MCF 10A (cell line): ENCODE data around the gene ZNF587. TPM values are rescaled to one million over a fixed set of nuclear protein-coding genes. Genes with fewer than 3 reads are reported as not detected.
"Not testable (repeated sequence)": the region's sequence is repeated elsewhere in the genome, so short reads cannot be mapped to it uniquely, and the experiment has no call there.

Experiments used
- BruUV-seq: library from RNA; stranded (reverse); fragments of 400-500 nt; replicated peaks from 2 replicates; lab custom pipeline; 2021; lab: Mats Ljungman, UMichigan
- CTCF ChIA-PET: fragments of 300-600 bp; sonication (Branson Sonifier 250); formaldehyde crosslinking; extraction: SDS; loops from one replicate; lab custom pipeline; 2021; ENCODE audit warnings: antibody characterized with exemption, inconsistent platforms; lab: Yijun Ruan, JAX
- POLR2A ChIA-PET: fragments of 300-600, 350-650 bp; sonication (Branson Sonifier 250); formaldehyde crosslinking; extraction: SDS; loops from one replicate; lab custom pipeline; 2020; ENCODE audit warnings: antibody characterized with exemption, inconsistent platforms; lab: Yijun Ruan, JAX
- DNase-seq: peaks from one replicate; pipeline ENCODE4 v3.0.0-alpha.2; 2018; ENCODE audit not compliant: unreplicated experiment
- H3K27ac Mint-ChIP-seq: one replicate; pipeline ENCODE4 v1.8.0; 2022; ENCODE audit warnings: mild to moderate bottlenecking, low read depth, mixed read lengths; ENCODE audit not compliant: unreplicated experiment
- H3K27me3 Mint-ChIP-seq: one replicate; pipeline ENCODE4 v1.8.0; 2022; ENCODE audit warnings: mixed read lengths; ENCODE audit not compliant: insufficient read depth, unreplicated experiment
- H3K36me3 Mint-ChIP-seq: one replicate; pipeline ENCODE4 v1.8.0; 2022; ENCODE audit warnings: mild to moderate bottlenecking, moderate library complexity, mixed read lengths; ENCODE audit not compliant: insufficient read depth, unreplicated experiment
- H3K4me1 Mint-ChIP-seq: one replicate; pipeline ENCODE4 v1.8.0; 2022; ENCODE audit warnings: mixed read lengths; ENCODE audit not compliant: insufficient read depth, unreplicated experiment
- H3K4me3 Mint-ChIP-seq: one replicate; pipeline ENCODE4 v1.8.0; 2022; ENCODE audit warnings: mild to moderate bottlenecking, moderate library complexity, mixed read lengths; ENCODE audit not compliant: unreplicated experiment
- H3K9me3 Mint-ChIP-seq: one replicate; pipeline ENCODE4 v1.8.0; 2022; ENCODE audit warnings: mixed read lengths; ENCODE audit not compliant: unreplicated experiment
- intact Hi-C: fragments of 100-400 bp; cut with micrococcal nuclease; formaldehyde crosslinking; loops from 2 replicates; pipeline ENCODE4 v1.14.1; 2022
- total RNA-seq: library from RNA; stranded (reverse); gene quantifications from 2 replicates; pipeline ENCODE4 v1.2.3, GENCODE V29; 2022
- TF ChIP-seq, protein P1 (sequence below): fragments of 200-600 bp; IDR thresholded peaks from one replicate; pipeline ENCODE4 v1.8.0; 2022; ENCODE audit warnings: antibody characterized with exemption, mild to moderate bottlenecking; ENCODE audit not compliant: unreplicated experiment

The ZNF587 gene
- total RNA-seq, 1 experiment from 2014 or later: 32.4 TPM

DNA sequence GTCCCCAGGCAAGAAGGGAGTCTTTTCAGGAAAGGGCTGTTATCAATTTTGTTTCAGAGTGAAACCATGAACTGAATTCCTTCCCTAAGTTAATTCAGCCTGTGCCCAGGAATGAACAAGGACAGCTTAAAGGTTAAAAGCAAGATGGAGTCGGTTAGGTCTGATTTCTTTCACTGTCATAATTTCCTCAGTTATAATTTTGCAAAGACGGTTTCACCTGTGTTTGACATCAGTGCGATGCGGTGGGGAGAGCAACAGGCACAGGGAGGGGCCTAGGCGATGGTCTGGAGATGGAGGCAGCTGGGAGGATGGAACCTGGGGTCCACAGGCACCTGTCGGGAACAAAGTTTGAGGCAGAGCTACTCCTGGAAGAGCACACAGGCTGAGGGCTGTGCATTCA, 29.1 kb upstream of the ZNF587 start:
- no peaks in the 10 kb centered on the region for H3K27me3 Mint-ChIP-seq
- ChIA-PET POLR2A (interaction anchor here (0.6 to 2.9 kb wide), 10 partner anchors 13 to 470 kb away, joined by 3 to 65 read pairs (median 4); partner anchors contain the start of genes ZNF211, ZNF304, ZNF419 and ZNF550), CTCF (interaction anchor here (0.6 to 1.1 kb wide), 2 partner anchors 20 to 74 kb away, joined by 3 read pairs; no protein-coding TSS in a partner anchor)
- DNase-seq: no peak
- intact Hi-C loops: no loop called here
- TF ChIP-seq, protein P1, sequence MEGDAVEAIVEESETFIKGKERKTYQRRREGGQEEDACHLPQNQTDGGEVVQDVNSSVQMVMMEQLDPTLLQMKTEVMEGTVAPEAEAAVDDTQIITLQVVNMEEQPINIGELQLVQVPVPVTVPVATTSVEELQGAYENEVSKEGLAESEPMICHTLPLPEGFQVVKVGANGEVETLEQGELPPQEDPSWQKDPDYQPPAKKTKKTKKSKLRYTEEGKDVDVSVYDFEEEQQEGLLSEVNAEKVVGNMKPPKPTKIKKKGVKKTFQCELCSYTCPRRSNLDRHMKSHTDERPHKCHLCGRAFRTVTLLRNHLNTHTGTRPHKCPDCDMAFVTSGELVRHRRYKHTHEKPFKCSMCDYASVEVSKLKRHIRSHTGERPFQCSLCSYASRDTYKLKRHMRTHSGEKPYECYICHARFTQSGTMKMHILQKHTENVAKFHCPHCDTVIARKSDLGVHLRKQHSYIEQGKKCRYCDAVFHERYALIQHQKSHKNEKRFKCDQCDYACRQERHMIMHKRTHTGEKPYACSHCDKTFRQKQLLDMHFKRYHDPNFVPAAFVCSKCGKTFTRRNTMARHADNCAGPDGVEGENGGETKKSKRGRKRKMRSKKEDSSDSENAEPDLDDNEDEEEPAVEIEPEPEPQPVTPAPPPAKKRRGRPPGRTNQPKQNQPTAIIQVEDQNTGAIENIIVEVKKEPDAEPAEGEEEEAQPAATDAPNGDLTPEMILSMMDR: no peak
- BruUV-seq: no TSS peak
- H3K9me3 Mint-ChIP-seq: no peaks in the 10 kb centered on the region
- peaks cover 27% of the 10 kb centered on the region for H3K4me1 Mint-ChIP-seq
- H3K27ac Mint-ChIP-seq: peak overlapping the region; percentile 90
- peaks cover 30% of the 10 kb centered on the region for H3K36me3 Mint-ChIP-seq
- peak overlapping the region; percentile 85 for H3K4me3 Mint-ChIP-seq

DNA sequence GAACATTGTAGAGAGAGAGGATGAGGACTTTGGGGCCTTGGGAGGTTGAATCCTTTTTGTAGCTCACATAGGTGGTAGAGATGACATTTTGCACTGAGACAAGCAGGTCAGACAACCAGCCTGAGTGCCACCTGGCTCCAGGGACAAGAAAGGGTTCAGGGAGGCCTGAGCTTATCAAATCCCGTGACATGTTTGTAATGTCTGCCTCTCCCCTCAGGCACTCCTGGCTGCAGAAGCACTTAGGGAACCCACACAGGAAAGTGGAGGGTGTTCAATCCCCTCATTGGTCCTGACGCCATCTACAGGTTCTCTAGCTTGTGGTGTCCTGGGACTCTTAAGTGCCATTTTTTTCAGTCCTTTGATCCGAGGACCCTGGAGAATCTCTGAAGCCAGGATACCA, 28.6 kb upstream of the ZNF587 start:
- Mint-ChIP-seq H3K4me3 (peak overlapping the region; percentile 85), H3K27ac (peak overlapping the region; percentile 90), H3K4me1 (peaks cover 27% of the 10 kb centered on the region), H3K36me3 (peaks cover 30% of the 10 kb centered on the region)
- BruUV-seq, DNase-seq, H3K9me3 Mint-ChIP-seq, intact Hi-C loops, H3K27me3 Mint-ChIP-seq: not testable (repeated sequence)
- ChIA-PET POLR2A (interaction anchor here (1.2 to 2.9 kb wide), 4 partner anchors 14 to 74 kb away, joined by 3 to 65 read pairs (median 6); partner anchors contain the start of gene ZNF776), CTCF (interaction anchor here (1.1 kb wide), 1 partner anchor 21 kb away, joined by 3 read pairs; no protein-coding TSS in a partner anchor)

DNA sequence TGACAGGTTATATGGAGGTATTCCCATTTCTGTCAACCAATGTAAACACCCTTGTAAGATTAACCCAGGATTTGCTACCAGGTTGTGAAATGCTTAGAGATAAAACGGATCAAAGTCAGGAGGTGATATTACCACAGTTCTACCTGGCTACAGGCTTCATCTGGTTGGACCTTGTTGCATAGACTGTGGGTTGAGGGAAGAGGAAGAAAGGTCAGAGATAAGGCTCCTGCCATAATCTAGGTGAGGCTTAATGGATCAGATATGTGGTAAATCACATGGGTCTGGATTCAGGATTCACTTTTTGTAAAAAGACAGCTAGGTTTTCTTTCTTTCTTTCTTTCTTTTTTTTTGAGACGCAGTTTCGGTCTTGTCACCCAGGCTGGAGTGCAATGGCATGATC, 28.2 kb upstream of the ZNF587 start:
- CTCF ChIA-PET, H3K27me3 Mint-ChIP-seq, H3K27ac Mint-ChIP-seq, BruUV-seq, intact Hi-C loops, H3K9me3 Mint-ChIP-seq, DNase-seq: not testable (repeated sequence)
- H3K36me3 Mint-ChIP-seq: peaks cover 30% of the 10 kb centered on the region
- POLR2A ChIA-PET: interaction anchor here (0.6 to 1.4 kb wide), 2 partner anchors 74 to 432 kb away, joined by 3 to 4 read pairs; partner anchors contain the start of genes ZNF548 and ZNF776
- H3K4me3 Mint-ChIP-seq: peak overlapping the region; percentile 85
- peaks cover 27% of the 10 kb centered on the region for H3K4me1 Mint-ChIP-seq

DNA sequence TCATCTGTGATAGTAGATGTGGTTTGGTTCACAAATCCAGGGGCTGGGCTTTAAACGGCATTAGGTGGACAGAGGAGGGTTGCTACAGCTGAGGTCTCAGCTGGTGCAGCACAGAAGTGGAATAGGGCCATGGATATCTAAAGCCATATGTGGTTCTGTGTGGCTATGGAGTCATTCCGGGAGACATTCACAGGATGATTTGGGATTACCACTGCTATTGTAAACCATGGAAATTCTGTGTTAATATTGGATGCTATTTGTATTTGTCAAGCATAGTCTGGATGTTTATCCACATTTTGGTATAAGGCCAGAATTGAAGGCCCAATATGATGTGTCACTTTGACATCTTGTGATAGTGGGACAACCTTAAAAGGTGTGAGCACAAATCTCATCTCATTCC, 26.5 kb upstream of the ZNF587 start:
- H3K27ac Mint-ChIP-seq, H3K27me3 Mint-ChIP-seq, H3K4me3 Mint-ChIP-seq, POLR2A ChIA-PET, CTCF ChIA-PET, intact Hi-C loops, BruUV-seq, H3K9me3 Mint-ChIP-seq, DNase-seq: not testable (repeated sequence)
- Mint-ChIP-seq H3K36me3 (peaks cover 38% of the 10 kb centered on the region), H3K4me1 (peaks cover 27% of the 10 kb centered on the region)

DNA sequence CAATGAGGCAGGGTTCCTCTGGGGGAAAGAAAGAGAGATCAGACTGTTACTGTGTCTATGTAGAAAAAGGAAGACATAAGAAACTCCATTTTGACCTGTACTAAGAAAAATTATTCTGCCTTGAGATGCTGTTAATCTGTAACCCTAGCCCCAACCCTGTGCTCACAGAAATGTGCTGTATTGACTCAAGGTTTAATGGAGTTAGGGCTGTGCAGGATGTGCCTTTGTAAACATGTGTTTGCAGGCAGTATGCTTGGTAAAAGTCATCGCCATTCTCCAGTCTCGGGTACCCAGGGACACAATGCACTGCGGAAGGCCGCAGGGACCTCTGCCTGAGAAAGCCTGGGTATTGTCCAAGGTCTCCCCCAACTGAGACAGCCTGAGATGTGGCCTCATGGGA, 26.1 kb upstream of the ZNF587 start:
- POLR2A ChIA-PET, H3K27me3 Mint-ChIP-seq, H3K9me3 Mint-ChIP-seq, H3K4me3 Mint-ChIP-seq, BruUV-seq, intact Hi-C loops, DNase-seq, CTCF ChIA-PET: not testable (repeated sequence)
- Mint-ChIP-seq H3K27ac (peak overlapping the region; percentile 47), H3K36me3 (peaks cover 38% of the 10 kb centered on the region), H3K4me1 (peaks cover 27% of the 10 kb centered on the region)

DNA sequence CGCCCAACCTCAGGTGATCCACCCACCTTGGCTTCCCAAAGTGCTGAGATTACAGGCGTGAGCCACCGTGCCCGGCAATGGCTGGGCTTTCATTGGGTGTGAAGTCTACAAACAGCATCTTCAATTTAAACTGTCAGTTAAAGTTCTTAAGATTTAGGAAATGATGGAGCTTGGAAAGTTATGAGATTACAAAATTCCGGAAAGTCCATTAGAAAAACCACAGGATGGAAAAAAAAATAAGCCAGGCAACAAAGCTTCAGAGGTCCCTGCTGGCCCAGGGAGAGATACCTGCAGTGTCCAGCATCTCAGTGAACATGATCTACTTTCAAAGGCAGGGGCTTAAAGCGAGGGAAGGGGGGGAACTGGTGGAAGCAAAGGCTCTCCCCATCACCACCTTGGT, 24.1 kb upstream of the ZNF587 start:
- TF ChIP-seq, protein P1: no peak
- H3K4me3 Mint-ChIP-seq: no peak overlapping the region
- H3K27me3 Mint-ChIP-seq: no peaks in the 10 kb centered on the region
- no peaks in the 10 kb centered on the region for H3K9me3 Mint-ChIP-seq
- peaks cover 35% of the 10 kb centered on the region for H3K36me3 Mint-ChIP-seq
- no peak for DNase-seq
- no TSS peak for BruUV-seq
- ChIA-PET CTCF (no interaction called here), POLR2A (interaction anchor here (0.6 kb wide), 1 partner anchor 390 kb away, joined by 3 read pairs; no protein-coding TSS in a partner anchor)
- H3K4me1 Mint-ChIP-seq: peaks cover 25% of the 10 kb centered on the region
- intact Hi-C loops: no loop called here
- no peak overlapping the region for H3K27ac Mint-ChIP-seq
